SJCRH30 (cell line): Measurements from ENCODE around the gene BTNL8. TPM values are rescaled to one million over a fixed set of nuclear protein-coding genes. Genes with fewer than 3 reads are reported as not detected.
"Not testable (repeated sequence)": the region's sequence is repeated elsewhere in the genome, so short reads cannot be mapped to it uniquely, and the experiment has no call there.

Experiments used
- DNase-seq, 2 experiments: peaks; one replicate each; pipeline ENCODE4 v3.0.0-alpha.2; 2015 to 2020
- H3K27ac ChIP-seq: fragments of 250-450 bp; sonication (Bioruptor Pico); 2 replicates; pipeline ENCODE4 v1.5.1; 2020; ENCODE audit warnings: mild to moderate bottlenecking, moderate library complexity
- H3K27me3 ChIP-seq: fragments of 250-450 bp; sonication (Bioruptor Pico); 2 replicates; pipeline ENCODE4 v1.5.1; 2020; ENCODE audit warnings: mild to moderate bottlenecking, moderate library complexity
- H3K36me3 ChIP-seq: fragments of 250-450 bp; sonication (Bioruptor Pico); 2 replicates; pipeline ENCODE4 v1.5.1; 2020; ENCODE audit warnings: mild to moderate bottlenecking, moderate library complexity
- H3K4me1 ChIP-seq: fragments of 250-450 bp; sonication (Bioruptor Pico); 2 replicates; pipeline ENCODE4 v1.5.1; 2020; ENCODE audit warnings: mild to moderate bottlenecking, moderate library complexity
- H3K4me3 ChIP-seq: fragments of 250-450 bp; sonication (Bioruptor Pico); 2 replicates; pipeline ENCODE4 v1.5.1; 2020; ENCODE audit warnings: mild to moderate bottlenecking, moderate library complexity
- H3K9me3 ChIP-seq: fragments of 250-450 bp; sonication (Bioruptor Pico); replicated peaks from 2 replicates; pipeline ENCODE4 v1.5.1; 2020; ENCODE audit warnings: mild to moderate bottlenecking, moderate library complexity
- total RNA-seq: library from RNA; depleted of rRNA; stranded (reverse); fragments of >200 nt; shearing (Covaris generic); gene quantifications from 2 replicates; pipeline ENCODE4 v1.2.3, GENCODE V29; 2014

The BTNL8 gene
- total RNA-seq, 1 experiment from 2014 or later = not detected

DNA sequence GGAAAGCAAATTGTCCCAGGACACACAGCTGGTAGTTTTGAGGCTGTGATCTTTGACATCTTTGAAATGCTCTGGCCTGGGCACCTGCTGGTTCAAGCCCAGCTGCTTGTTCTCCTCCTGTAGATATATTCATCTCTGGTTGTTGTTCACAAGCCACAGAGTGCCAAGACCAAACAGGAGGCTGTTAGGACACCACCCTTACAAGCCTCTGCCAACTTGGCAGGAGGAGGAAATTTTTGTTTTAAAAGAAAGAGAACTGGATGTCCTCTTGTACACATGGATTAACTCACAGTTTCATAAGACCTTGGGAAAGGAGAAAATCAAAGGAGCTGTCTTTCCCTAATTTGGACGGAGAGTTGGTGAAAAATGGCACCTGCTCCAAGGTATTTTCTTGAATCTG, 29.4 kb upstream of the BTNL8 start:
- no peak for DNase-seq
- H3K27me3 ChIP-seq = no peaks in the 10 kb centered on the region
- H3K4me1 ChIP-seq = peaks cover 23% of the 10 kb centered on the region
- H3K4me3 ChIP-seq = no peak overlapping the region
- H3K36me3 ChIP-seq = no peaks in the 10 kb centered on the region
- H3K9me3 ChIP-seq = no peaks in the 10 kb centered on the region
- no peak overlapping the region for H3K27ac ChIP-seq

GRCh38 chr5:180870276-180871068, 28.5 kb upstream of the BTNL8 start:
- Histone ChIP-seq H3K9me3 (no peaks in the 10 kb centered on the region), H3K4me1 (peaks cover 22% of the 10 kb centered on the region), H3K36me3 (no peaks in the 10 kb centered on the region), H3K4me3 (no peak overlapping the region), H3K27me3 (no peaks in the 10 kb centered on the region), H3K27ac (no peak overlapping the region)
- no peak for DNase-seq

- H3K27ac ChIP-seq = no peak overlapping the region
- H3K4me1 ChIP-seq = peaks cover 9% of the 10 kb centered on the region; the same call in 1 of the 2 replicates
- H3K27me3 ChIP-seq = no peaks in the 10 kb centered on the region
- no peaks in the 10 kb centered on the region for H3K9me3 ChIP-seq
- H3K36me3 ChIP-seq = no peaks in the 10 kb centered on the region
- H3K4me3 ChIP-seq = no peak overlapping the region
- DNase-seq = no peak
Measured at GRCh38 chr5:180872419-180872818, 26.5 kb upstream of the BTNL8 start.

DNA sequence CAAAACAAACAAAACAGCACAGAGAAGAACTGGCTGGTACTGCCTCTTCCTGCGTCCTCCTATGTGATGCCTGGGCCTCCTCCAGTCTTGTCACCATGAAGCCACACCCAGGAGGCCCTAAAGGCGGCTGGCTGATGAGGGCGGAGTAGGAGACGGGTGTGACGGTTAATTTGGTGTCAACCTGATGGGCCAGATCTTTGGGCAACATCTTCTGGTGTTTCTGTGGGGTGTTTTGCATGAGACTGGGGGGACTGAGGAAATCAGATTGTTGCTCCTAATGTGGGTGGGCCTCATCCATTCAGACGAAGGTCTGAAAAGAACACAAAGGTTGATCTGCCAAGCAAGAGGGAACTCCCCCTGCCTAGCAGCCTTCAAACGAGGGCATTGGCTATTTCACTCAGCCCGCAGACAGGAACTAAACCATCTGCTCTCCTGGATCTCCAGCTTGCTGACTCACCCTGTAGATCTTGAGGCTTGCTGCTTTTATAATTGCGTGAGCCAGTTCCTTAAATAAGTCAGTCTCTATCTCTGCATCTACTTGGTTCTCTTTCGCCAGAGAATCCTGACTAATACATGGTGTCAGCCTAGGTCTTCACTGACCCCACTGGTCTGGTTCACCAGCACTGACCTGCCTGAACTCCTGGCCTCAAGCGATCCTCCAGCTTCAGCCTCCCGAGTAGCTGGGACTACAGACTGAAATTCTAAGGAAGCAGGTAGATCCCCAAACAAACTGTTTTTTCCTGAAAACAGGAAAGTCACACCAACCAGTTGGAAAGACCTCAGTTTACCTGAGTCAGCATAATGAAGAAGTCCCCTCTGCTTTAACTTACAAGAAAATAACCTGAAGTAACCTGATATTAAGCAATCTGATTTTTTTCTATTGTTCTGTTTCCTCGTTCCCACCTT, 25.1 kb upstream of the BTNL8 start:
- DNase-seq = peak; percentile 14 to 42
- Histone ChIP-seq H3K9me3 (no peaks in the 10 kb centered on the region), H3K4me3 (peak overlapping the region; percentile 5; the same call in 1 of the 2 replicates), H3K27me3 (no peaks in the 10 kb centered on the region), H3K27ac (no peak overlapping the region), H3K36me3 (no peaks in the 10 kb centered on the region), H3K4me1 (peaks cover 9% of the 10 kb centered on the region; the same call in 1 of the 2 replicates)

DNA sequence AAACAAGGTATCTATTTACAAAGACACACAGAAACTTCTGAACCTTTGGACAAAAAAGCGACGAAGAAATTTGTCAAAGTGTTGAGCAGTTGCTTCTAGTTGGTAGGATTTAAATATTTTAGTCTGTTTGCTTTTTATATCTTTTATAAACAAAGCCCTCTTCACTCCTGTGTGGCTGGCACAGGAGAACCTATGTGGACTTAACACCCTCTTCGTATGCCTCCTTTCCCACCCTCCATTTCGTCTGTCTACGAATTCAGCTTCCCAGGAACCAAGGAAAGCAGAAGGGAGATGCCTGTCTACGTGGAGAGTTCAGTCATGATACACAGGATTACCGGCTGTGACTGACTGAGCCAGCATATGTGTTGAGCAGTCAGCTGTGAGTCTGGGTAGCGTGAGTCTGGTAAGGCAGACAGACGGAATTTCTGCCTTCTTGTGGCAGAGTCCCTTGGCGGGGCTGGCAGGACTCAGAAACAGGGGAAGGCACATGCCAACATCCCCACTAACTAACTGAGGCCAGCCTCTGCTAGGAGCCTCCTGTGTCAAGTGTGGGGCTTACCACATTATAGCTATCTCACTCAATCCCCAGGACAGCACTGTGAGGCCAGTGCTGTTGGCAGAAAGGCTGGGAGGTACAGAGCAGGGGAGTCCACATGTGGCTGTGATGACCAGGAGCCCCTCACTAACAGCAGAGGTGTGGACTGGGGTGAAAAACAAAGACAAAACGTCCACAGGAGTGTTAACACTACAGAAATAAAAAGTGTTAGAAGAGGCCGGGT, 24.0 kb upstream of the BTNL8 start:
- H3K36me3 ChIP-seq = no peaks in the 10 kb centered on the region
- H3K27me3 ChIP-seq = no peaks in the 10 kb centered on the region
- peak in 1 of 2 experiments; percentile 32 for DNase-seq
- H3K27ac ChIP-seq = no peak overlapping the region
- H3K4me3 ChIP-seq = peak overlapping the region; percentile 5; the same call in 1 of the 2 replicates
- peaks cover 9% of the 10 kb centered on the region; the same call in 1 of the 2 replicates for H3K4me1 ChIP-seq
- H3K9me3 ChIP-seq = no peaks in the 10 kb centered on the region

DNA sequence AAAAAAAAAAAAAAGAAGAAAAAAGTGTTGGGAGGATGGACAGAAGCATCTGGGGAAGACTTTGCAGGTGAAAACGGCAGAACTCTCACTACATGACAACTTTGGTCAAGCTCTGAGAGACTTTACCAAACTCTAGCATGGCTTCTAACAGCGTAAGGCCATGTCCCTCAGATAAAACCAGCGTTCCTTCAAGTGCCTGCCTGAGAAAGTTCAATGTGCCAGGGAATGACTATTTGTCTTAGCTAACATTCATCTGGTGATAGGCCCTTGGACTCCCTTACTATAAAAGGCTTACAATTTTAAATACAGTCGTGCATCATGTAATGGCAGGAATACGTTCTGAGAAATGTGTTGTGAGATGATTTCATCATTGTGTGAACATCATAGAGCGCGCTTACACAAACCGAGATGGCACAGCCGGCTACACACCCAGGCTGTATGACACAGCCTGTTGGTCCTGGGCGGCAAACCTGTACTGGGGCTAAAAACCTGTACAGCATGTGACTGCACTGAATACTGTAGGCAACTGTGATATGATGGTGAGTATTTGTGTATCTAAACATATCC, 23.0 kb upstream of the BTNL8 start:
- H3K36me3 ChIP-seq = no peaks in the 10 kb centered on the region
- H3K27ac ChIP-seq = no peak overlapping the region
- H3K9me3 ChIP-seq = no peaks in the 10 kb centered on the region
- no peak for DNase-seq
- H3K27me3 ChIP-seq = no peaks in the 10 kb centered on the region
- H3K4me1 ChIP-seq = peaks cover 9% of the 10 kb centered on the region; the same call in 1 of the 2 replicates
- no peak overlapping the region for H3K4me3 ChIP-seq

GRCh38 chr5:180885845-180886529, 13.0 kb upstream of the BTNL8 start:
- not testable (repeated sequence) for DNase-seq

GRCh38 chr5:180889381-180889780, 9.6 kb upstream of the BTNL8 start:
- Histone ChIP-seq H3K9me3 (no peaks in the 10 kb centered on the region), H3K27me3 (no peaks in the 10 kb centered on the region), H3K36me3 (no peaks in the 10 kb centered on the region), H3K4me1 (no peaks in the 10 kb centered on the region), H3K27ac (no peak overlapping the region), H3K4me3 (no peak overlapping the region)
- DNase-seq = no peak

More at GRCh38 chr5:180885845-180886529, 13.0 kb upstream of the BTNL8 start:
- not testable (repeated sequence) for H3K4me1 ChIP-seq, H3K36me3 ChIP-seq, H3K4me3 ChIP-seq, H3K27me3 ChIP-seq, H3K27ac ChIP-seq, H3K9me3 ChIP-seq

- not testable (repeated sequence) for H3K27me3 ChIP-seq, H3K27ac ChIP-seq, H3K36me3 ChIP-seq, DNase-seq, H3K9me3 ChIP-seq, H3K4me1 ChIP-seq, H3K4me3 ChIP-seq
Measured at GRCh38 chr5:180895330-180895729, 3.6 kb upstream of the BTNL8 start.

DNA sequence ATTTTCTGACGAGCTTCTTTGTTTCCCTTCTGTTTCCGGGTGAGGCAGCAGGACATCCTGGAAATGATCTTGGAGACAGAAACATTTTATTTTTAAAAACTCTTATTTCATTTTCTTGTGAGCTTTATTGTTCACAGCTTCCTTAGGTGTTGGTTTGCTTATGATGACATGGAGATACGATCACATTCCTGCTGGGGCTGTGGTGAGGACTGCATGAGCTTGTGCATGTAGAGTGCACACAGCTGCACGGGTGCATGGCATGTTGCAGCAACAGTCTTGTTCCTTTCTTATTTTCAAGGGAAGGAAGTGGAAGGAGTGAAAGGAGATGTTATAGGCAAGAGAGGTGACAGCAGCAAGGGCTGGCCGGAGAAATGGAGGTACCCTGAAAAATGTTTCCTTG, 1.2 kb downstream of the BTNL8 start:
- no peaks in the 10 kb centered on the region for H3K36me3 ChIP-seq
- no peaks in the 10 kb centered on the region for H3K27me3 ChIP-seq
- H3K4me1 ChIP-seq = no peaks in the 10 kb centered on the region
- H3K4me3 ChIP-seq = no peak overlapping the region
- no peak overlapping the region for H3K27ac ChIP-seq
- DNase-seq = no peak
- H3K9me3 ChIP-seq = no peaks in the 10 kb centered on the region

- H3K27me3 ChIP-seq = no peaks in the 10 kb centered on the region
- no peak for DNase-seq
- no peaks in the 10 kb centered on the region for H3K36me3 ChIP-seq
- no peak overlapping the region for H3K27ac ChIP-seq
- H3K9me3 ChIP-seq = no peaks in the 10 kb centered on the region
- no peaks in the 10 kb centered on the region for H3K4me1 ChIP-seq
- H3K4me3 ChIP-seq = no peak overlapping the region
Measured at GRCh38 chr5:180901319-180902009, 2.5 kb downstream of the BTNL8 start.

- Histone ChIP-seq H3K36me3 (no peaks in the 10 kb centered on the region), H3K27ac (no peak overlapping the region), H3K27me3 (no peaks in the 10 kb centered on the region), H3K9me3 (no peaks in the 10 kb centered on the region), H3K4me1 (no peaks in the 10 kb centered on the region), H3K4me3 (no peak overlapping the region)
- DNase-seq = no peak
Measured at GRCh38 chr5:180908400-180908799, 9.4 kb downstream of the BTNL8 start.

GRCh38 chr5:180908998-180909731, 10.2 kb downstream of the BTNL8 start:
- DNase-seq = no peak
- H3K4me3 ChIP-seq = no peak overlapping the region
- no peaks in the 10 kb centered on the region for H3K9me3 ChIP-seq
- H3K4me1 ChIP-seq = no peaks in the 10 kb centered on the region
- no peaks in the 10 kb centered on the region for H3K27me3 ChIP-seq
- H3K36me3 ChIP-seq = no peaks in the 10 kb centered on the region
- no peak overlapping the region for H3K27ac ChIP-seq
